Suprapubic skin (tissue), 4 donors: Measurements from ENCODE around the gene CILP. TPM values are rescaled to one million over a fixed set of nuclear protein-coding genes. Genes with fewer than 3 reads are reported as not detected.

ENCODE experiments used
- DNase-seq, 2 donors: peaks; one replicate each; pipeline ENCODE4 v3.0.0-alpha.2; 2019; ENCODE audit warnings: low spot score in 2 of 2
- H3K27ac ChIP-seq: fragments of 200-600 bp; sonication (generic); one replicate; pipeline ENCODE4 v1.5.1; 2019
- H3K27me3 ChIP-seq: fragments of 200-600 bp; sonication (generic); one replicate; pipeline ENCODE4 v1.5.1; 2019
- H3K36me3 ChIP-seq: fragments of 200-600 bp; sonication (generic); one replicate; pipeline ENCODE4 v1.5.1; 2019
- H3K4me1 ChIP-seq: fragments of 200-600 bp; sonication (generic); one replicate; pipeline ENCODE4 v1.5.1; 2019
- H3K4me3 ChIP-seq: fragments of 200-600 bp; sonication (generic); one replicate; pipeline ENCODE4 v1.5.1; 2019; ENCODE audit warnings: mild to moderate bottlenecking
- H3K9me3 ChIP-seq: fragments of 200-600 bp; sonication (generic); one replicate; pipeline ENCODE4 v1.5.1; 2019
- EP300 ChIP-seq: sonication (generic); formaldehyde crosslinking; IDR thresholded peaks from one replicate; pipeline ENCODE4 v1.6.1; 2017; ENCODE audit warnings: antibody characterized with exemption
- POLR2A ChIP-seq, 2 donors: fragments of 450-650 bp; IDR thresholded peaks; one replicate each; pipeline ENCODE4 v1.6.1; 2017; ENCODE audit warnings: antibody characterized with exemption in 2 of 2, mild to moderate bottlenecking in 2 of 2, moderate library complexity in 2 of 2
- POLR2AphosphoS5 ChIP-seq, 3 donors: sonication (generic); formaldehyde crosslinking; IDR thresholded peaks; one replicate each; pipeline ENCODE4 v1.6.1; 2017; ENCODE audit warnings: antibody characterized with exemption in 3 of 3
- whole genome bisulfite sequencing: methylation state at CpG from one replicate; pipeline ENCODE4 v1.1.5; 2018; 5-methylcytosine and 5-hydroxymethylcytosine counted together
- total RNA-seq, 4 donors: library from RNA; depleted of rRNA; stranded (reverse); fragments of >200 nt; gene quantifications; one replicate each; pipeline ENCODE4 v1.1.0, GENCODE V29; 2016
- TF ChIP-seq, protein P1 (sequence below), 2 donors: fragments of 200-600 bp in 1 of 2; fragments of 450-650 bp in 1 of 2; sonication (generic) in 1 of 2; IDR thresholded peaks; one replicate each; pipeline ENCODE4 v1.5.1; 2016 to 2019; ENCODE audit warnings: antibody characterized with exemption in 2 of 2, mild to moderate bottlenecking in 1 of 2, moderate library complexity in 1 of 2

The CILP gene, protein sequence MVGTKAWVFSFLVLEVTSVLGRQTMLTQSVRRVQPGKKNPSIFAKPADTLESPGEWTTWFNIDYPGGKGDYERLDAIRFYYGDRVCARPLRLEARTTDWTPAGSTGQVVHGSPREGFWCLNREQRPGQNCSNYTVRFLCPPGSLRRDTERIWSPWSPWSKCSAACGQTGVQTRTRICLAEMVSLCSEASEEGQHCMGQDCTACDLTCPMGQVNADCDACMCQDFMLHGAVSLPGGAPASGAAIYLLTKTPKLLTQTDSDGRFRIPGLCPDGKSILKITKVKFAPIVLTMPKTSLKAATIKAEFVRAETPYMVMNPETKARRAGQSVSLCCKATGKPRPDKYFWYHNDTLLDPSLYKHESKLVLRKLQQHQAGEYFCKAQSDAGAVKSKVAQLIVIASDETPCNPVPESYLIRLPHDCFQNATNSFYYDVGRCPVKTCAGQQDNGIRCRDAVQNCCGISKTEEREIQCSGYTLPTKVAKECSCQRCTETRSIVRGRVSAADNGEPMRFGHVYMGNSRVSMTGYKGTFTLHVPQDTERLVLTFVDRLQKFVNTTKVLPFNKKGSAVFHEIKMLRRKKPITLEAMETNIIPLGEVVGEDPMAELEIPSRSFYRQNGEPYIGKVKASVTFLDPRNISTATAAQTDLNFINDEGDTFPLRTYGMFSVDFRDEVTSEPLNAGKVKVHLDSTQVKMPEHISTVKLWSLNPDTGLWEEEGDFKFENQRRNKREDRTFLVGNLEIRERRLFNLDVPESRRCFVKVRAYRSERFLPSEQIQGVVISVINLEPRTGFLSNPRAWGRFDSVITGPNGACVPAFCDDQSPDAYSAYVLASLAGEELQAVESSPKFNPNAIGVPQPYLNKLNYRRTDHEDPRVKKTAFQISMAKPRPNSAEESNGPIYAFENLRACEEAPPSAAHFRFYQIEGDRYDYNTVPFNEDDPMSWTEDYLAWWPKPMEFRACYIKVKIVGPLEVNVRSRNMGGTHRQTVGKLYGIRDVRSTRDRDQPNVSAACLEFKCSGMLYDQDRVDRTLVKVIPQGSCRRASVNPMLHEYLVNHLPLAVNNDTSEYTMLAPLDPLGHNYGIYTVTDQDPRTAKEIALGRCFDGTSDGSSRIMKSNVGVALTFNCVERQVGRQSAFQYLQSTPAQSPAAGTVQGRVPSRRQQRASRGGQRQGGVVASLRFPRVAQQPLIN
- total RNA-seq, result 10 to 100 TPM in 3 of 4 donors, 1 to 10 TPM in 1; 2.7 to 15.2 (median 11.3) TPM

DNA sequence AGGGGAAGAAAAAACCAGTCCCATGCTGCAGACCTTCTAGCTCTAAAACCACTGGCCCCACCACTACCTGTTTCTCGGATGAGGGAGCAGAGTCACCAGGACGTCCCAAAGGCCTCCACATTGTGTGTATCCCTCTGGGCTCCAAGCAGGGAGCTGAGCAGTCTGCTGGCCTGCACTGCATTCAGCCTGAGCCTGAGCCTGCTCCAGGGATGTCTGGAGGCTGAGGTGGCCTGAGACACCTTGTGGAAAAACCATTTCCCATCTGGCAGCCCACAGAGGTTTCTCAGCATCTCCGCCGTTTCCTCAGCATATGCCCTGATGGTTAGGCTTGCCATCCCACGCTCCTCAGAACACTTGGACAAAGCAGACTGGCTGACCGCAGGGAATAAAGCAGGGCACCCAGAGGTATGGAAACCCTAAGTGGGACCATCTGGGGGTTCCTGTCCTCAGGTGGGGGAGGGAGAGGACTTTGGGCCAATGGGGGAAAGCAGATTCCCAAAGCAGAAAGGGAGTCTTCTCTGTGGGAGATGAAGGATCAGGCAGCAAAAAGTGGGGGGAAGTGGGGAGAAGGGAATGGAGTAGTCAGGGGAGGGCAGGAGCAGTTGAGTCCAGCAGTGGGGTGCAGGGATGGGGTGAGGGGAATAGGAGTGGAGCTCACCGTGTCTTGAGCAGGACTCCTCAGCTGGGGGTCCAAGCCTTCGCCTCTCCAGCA lies at the start of gene CILP:
Gene CILP (minus strand): TSS at position 704 of the 712 bp plus-strand sequence. CDS start 1,718 bp downstream, outside the sequence.
- WGBS, result 79% methylated on average over 8 of the region's 8 CpGs

DNA sequence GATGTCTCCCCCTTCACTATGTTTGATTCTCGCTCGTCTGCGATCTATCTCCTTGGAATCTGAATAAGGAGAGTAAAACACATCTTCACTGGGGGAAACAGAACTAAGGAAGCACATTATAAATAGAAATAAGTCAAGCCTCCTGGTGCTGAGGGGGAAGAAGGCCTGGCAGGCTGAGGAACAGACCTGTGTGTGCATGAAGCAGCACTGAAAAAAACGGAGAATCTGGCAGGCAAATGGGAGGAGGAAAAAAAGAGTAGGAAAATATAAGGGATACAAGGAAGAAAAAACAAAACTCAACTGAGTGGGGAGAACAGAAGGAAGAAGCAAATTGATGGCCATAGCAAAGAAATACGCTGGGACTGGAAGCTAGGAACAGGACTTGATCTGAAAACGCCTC lies 49.7 kb upstream of the CILP start:
- H3K36me3 ChIP-seq, result peaks cover 76% of the 10 kb centered on the region
- no peak overlapping the region for H3K4me3 ChIP-seq
- TF ChIP-seq, protein P1, sequence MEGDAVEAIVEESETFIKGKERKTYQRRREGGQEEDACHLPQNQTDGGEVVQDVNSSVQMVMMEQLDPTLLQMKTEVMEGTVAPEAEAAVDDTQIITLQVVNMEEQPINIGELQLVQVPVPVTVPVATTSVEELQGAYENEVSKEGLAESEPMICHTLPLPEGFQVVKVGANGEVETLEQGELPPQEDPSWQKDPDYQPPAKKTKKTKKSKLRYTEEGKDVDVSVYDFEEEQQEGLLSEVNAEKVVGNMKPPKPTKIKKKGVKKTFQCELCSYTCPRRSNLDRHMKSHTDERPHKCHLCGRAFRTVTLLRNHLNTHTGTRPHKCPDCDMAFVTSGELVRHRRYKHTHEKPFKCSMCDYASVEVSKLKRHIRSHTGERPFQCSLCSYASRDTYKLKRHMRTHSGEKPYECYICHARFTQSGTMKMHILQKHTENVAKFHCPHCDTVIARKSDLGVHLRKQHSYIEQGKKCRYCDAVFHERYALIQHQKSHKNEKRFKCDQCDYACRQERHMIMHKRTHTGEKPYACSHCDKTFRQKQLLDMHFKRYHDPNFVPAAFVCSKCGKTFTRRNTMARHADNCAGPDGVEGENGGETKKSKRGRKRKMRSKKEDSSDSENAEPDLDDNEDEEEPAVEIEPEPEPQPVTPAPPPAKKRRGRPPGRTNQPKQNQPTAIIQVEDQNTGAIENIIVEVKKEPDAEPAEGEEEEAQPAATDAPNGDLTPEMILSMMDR (IDR thresholded peaks at IDR 0.05), result no peak
- TF ChIP-seq POLR2AphosphoS5 (IDR thresholded peaks at IDR 0.05), result no peak
- no peak for TF ChIP-seq POLR2A (IDR thresholded peaks at IDR 0.05)
- TF ChIP-seq EP300, result no peak
- WGBS, result 91% methylated on average over 6 of the region's 6 CpGs
- peak overlapping the region; percentile 54 for H3K27ac ChIP-seq
- H3K27me3 ChIP-seq, result no peaks in the 10 kb centered on the region
- no peak for DNase-seq
- H3K4me1 ChIP-seq, result peaks cover 23% of the 10 kb centered on the region
- no peaks in the 10 kb centered on the region for H3K9me3 ChIP-seq

More for the DNA sequence above, at the start of gene CILP:
- Histone ChIP-seq H3K27ac (peak within 1 kb of the TSS; percentile 57), H3K4me1 (peaks cover 18% of the 10 kb centered on the region), H3K4me3 (peak within 1 kb of the TSS; percentile 22), H3K36me3 (no peaks in the 10 kb centered on the region), H3K27me3 (no peaks in the 10 kb centered on the region), H3K9me3 (no peaks in the 10 kb centered on the region)
- no peak for TF ChIP-seq EP300
- no peak for TF ChIP-seq POLR2A (IDR thresholded peaks at IDR 0.05)
- TF ChIP-seq, protein P1 (IDR thresholded peaks at IDR 0.05), result no peak
- no peak for TF ChIP-seq POLR2AphosphoS5 (IDR thresholded peaks at IDR 0.05)
- DNase-seq, result no peak

DNA sequence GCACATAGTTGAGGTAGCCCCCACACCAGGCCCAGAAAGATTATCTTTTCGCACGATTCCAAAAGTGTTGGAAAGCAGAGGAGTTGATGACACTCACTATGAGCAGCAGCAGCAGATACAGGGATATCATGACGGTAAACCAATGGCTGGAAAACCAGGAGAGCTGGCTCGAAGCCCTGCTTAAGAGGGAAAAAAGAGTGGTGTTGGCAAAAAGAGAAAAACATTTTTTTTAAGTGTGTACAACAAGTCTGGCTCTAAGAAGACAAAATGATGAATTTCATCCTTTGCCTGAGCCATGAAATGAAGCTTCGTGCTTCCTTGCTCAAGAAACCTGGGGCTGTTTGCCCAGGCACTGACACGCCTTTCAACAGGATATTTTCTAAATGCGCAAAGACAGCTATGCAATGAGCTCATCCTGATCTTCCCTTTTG lies 48.1 kb upstream of the CILP start:
- Histone ChIP-seq H3K27ac (peak overlapping the region; percentile 88), H3K4me3 (no peak overlapping the region), H3K4me1 (peaks cover 30% of the 10 kb centered on the region), H3K27me3 (no peaks in the 10 kb centered on the region), H3K36me3 (peaks cover 61% of the 10 kb centered on the region), H3K9me3 (no peaks in the 10 kb centered on the region)
- TF ChIP-seq POLR2A (IDR thresholded peaks at IDR 0.05) (no peak), EP300 (no peak), POLR2AphosphoS5 (IDR thresholded peaks at IDR 0.05) (peak in 1 of 3 donors; percentile 13)
- peak in 1 of 2 donors; percentile 78 for DNase-seq
- WGBS, result 68% methylated on average over 7 of the region's 7 CpGs

DNA sequence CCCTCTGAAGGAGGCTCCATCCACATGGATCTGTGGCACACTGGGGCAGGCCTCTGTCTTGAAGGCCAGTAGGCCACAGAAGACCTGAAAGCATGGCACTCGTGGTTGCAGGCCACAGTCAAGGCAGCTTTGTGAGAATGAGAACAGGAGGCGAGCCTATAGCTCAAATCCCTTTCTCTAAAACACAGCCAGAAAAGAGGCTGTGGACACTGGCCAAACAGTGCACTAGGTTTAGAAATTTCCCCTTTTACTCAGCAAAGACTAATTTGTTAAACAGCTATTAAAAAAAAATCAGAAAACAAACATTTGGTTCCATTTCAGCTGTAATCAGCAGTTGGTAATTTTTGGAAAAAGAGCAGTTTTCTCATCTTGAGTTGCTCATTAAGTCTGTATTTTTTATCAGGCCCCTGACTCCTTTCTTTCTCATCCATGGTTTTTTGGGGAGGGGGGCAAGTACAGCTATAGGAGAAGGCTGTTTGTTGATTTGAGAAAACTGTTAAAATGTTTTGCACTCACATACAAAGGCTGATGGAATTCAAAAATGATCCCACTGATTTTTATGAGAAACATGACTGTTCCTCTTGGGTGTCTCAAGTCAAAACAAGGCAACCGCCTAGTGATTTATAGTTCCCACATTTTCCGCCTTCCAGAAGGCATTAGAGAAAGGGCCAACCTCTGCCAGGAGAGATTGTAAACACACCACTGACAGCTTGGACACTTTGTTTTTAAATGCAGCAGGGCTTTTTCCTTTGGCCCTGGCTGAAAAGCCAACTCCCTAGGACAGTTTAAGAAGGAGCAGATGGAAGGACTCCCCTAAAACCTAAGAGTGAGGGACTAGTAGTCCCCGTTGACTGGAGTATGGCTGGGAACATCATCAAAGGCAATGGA lies 47.3 kb upstream of the CILP start:
- Histone ChIP-seq H3K36me3 (peaks cover 54% of the 10 kb centered on the region), H3K27me3 (no peaks in the 10 kb centered on the region), H3K4me3 (no peak overlapping the region), H3K27ac (peak overlapping the region; percentile 88), H3K4me1 (peaks cover 30% of the 10 kb centered on the region), H3K9me3 (no peaks in the 10 kb centered on the region)
- WGBS, result 63% methylated on average over 5 of the region's 5 CpGs
- DNase-seq, result no peak
- TF ChIP-seq, protein P1 (IDR thresholded peaks at IDR 0.05), result no peak
- TF ChIP-seq POLR2AphosphoS5 (IDR thresholded peaks at IDR 0.05), result peak in 1 of 3 donors; percentile 41
